HUES48 (cell line): ENCODE results near the gene VSIG1.

Experiments used
- H3K27ac ChIP-seq: one replicate; pipeline ENCODE4 v1.7.0; 2013; ENCODE audit warnings: low read depth, low read length, inconsistent platforms
- H3K27me3 ChIP-seq: 2 replicates; pipeline ENCODE4 v1.6.1; 2013; ENCODE audit warnings: mild to moderate bottlenecking, low read length; ENCODE audit not compliant: control insufficient read depth, insufficient read depth
- H3K36me3 ChIP-seq: 2 replicates; pipeline ENCODE4 v1.6.1; 2013; ENCODE audit warnings: low read length; ENCODE audit not compliant: control insufficient read depth, insufficient read depth
- H3K4me1 ChIP-seq: 2 replicates; pipeline ENCODE4 v1.6.1; 2013; ENCODE audit warnings: mild to moderate bottlenecking, low read length; ENCODE audit not compliant: control insufficient read depth, insufficient read depth
- H3K4me3 ChIP-seq: 2 replicates; pipeline ENCODE4 v1.5.1; 2013; ENCODE audit warnings: mild to moderate bottlenecking, low read depth, low read length
- H3K9ac ChIP-seq: 2 replicates; pipeline ENCODE4 v1.6.1; 2013; ENCODE audit warnings: mild to moderate bottlenecking, low read depth, low read length, moderate library complexity
- H3K9me3 ChIP-seq: 2 replicates; pipeline ENCODE4 v1.6.1; 2013; ENCODE audit warnings: low read length; ENCODE audit not compliant: control insufficient read depth, insufficient read depth

VSIG1 gene

GRCh38 chrX:108064613-108065012, 19.7 kb downstream of the VSIG1 start:
- Histone ChIP-seq H3K9ac (no peak overlapping the region), H3K4me1 (peaks cover 6% of the 10 kb centered on the region), H3K27ac (no peak overlapping the region), H3K9me3 (no peaks in the 10 kb centered on the region), H3K36me3 (no peaks in the 10 kb centered on the region), H3K4me3 (no peak overlapping the region), H3K27me3 (peaks cover 10% of the 10 kb centered on the region)

DNA sequence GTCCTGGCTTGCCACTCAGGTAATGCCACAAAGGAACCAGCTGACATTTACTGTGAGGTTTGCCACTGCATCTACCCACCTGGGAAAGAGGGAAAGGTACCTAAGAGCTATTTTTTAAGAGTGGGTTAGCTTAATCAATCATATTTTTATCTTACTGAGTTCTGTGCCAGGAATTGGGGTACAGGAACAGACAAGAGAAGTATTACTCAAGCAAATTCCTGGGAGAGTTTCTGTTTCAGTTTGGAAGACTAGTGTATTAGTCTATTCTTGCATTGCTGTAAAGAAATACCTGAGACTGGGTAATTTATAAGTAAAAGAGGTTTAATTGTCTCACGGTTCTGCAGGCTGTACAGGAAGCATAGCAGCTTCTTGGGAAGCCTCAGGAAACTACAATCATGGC, 23.3 kb downstream of the VSIG1 start:
- H3K27ac ChIP-seq, result no peak overlapping the region
- H3K27me3 ChIP-seq, result no peaks in the 10 kb centered on the region; the same call in none of the 2 replicates
- H3K4me1 ChIP-seq, result peaks cover 6% of the 10 kb centered on the region
- H3K9ac ChIP-seq, result no peak overlapping the region
- H3K36me3 ChIP-seq, result no peaks in the 10 kb centered on the region
- H3K4me3 ChIP-seq, result no peak overlapping the region
- H3K9me3 ChIP-seq, result no peaks in the 10 kb centered on the region

GRCh38 chrX:108070891-108071290, 26.0 kb downstream of the VSIG1 start:
- Histone ChIP-seq H3K27ac (no peak overlapping the region), H3K36me3 (no peaks in the 10 kb centered on the region), H3K4me3 (no peak overlapping the region), H3K9ac (no peak overlapping the region), H3K4me1 (peaks cover 6% of the 10 kb centered on the region), H3K27me3 (peaks cover 8% of the 10 kb centered on the region), H3K9me3 (no peaks in the 10 kb centered on the region)

GRCh38 chrX:108071578-108071977, 26.7 kb downstream of the VSIG1 start:
- no peak overlapping the region for H3K27ac ChIP-seq

GRCh38 chrX:108072746-108073145, 27.9 kb downstream of the VSIG1 start:
- Histone ChIP-seq H3K36me3 (no peaks in the 10 kb centered on the region), H3K9ac (no peak overlapping the region), H3K27me3 (peaks cover 8% of the 10 kb centered on the region), H3K27ac (no peak overlapping the region), H3K4me1 (no peaks in the 10 kb centered on the region), H3K9me3 (no peaks in the 10 kb centered on the region), H3K4me3 (no peak overlapping the region)

More at GRCh38 chrX:108071578-108071977, 26.7 kb downstream of the VSIG1 start:
- Histone ChIP-seq H3K9me3 (no peaks in the 10 kb centered on the region), H3K4me3 (no peak overlapping the region), H3K27me3 (peaks cover 8% of the 10 kb centered on the region), H3K4me1 (peaks cover 4% of the 10 kb centered on the region), H3K9ac (no peak overlapping the region), H3K36me3 (no peaks in the 10 kb centered on the region)

- Histone ChIP-seq H3K9ac (no peak overlapping the region), H3K27me3 (no peaks in the 10 kb centered on the region; the same call in 1 of the 2 replicates), H3K4me1 (no peaks in the 10 kb centered on the region), H3K9me3 (no peaks in the 10 kb centered on the region), H3K4me3 (no peak overlapping the region), H3K36me3 (peaks cover 24% of the 10 kb centered on the region), H3K27ac (no peak overlapping the region)
Observed at GRCh38 chrX:108081110-108081509, 36.2 kb downstream of the VSIG1 start.

GRCh38 chrX:108087792-108088191, 42.9 kb downstream of the VSIG1 start:
- Histone ChIP-seq H3K9ac (no peak overlapping the region), H3K4me1 (no peaks in the 10 kb centered on the region), H3K27me3 (no peaks in the 10 kb centered on the region), H3K4me3 (no peak overlapping the region), H3K27ac (no peak overlapping the region), H3K36me3 (peaks cover 52% of the 10 kb centered on the region), H3K9me3 (no peaks in the 10 kb centered on the region)

- peaks cover 50% of the 10 kb centered on the region for H3K36me3 ChIP-seq
- H3K4me3 ChIP-seq, result no peak overlapping the region
- H3K27me3 ChIP-seq, result 0 out of 2 replicates have a peak, but pooled peaks cover 4% of the 10 kb centered on the region
- no peaks in the 10 kb centered on the region for H3K4me1 ChIP-seq
- no peak overlapping the region for H3K27ac ChIP-seq
- no peaks in the 10 kb centered on the region for H3K9me3 ChIP-seq
- no peak overlapping the region for H3K9ac ChIP-seq
Observed at GRCh38 chrX:108088511-108088910, 43.6 kb downstream of the VSIG1 start.

DNA sequence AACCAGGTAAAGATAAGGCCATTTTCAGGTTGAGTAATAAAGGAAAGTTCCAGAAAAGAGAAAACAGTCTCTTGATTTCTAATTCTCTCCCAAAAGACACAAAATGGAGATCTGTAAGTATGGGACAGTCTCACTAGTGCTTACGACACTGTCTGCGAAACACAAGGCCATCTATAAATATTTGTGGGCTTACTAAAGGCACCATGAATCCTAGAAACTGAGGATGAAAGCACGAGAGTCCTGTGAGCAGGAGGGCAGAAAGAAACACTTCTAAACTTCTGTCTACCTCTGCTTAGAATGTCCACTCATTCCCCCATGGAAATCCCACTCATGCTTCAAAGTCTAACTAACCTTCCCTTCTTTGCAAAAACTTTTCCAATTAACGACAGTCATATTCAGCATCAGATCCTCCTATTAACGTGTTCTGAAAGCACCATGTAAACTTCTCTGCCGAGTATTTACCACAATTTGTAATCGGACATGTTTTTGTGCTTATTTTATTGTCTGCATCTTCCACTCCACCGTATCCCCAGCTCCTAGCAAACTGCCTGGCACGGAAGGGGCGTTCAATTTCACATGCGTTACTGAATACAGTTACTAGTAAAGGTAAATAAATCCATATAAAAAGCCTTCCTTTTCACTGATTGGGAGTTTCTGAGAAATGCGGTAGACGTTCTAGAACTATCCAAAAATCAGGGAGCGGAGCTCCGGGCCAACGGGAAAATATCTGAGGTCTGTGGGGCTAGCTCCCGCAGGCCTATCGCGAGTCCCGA, 45.8 kb downstream of the VSIG1 start:
- H3K4me3 ChIP-seq, result peak overlapping the region; percentile 94
- H3K27ac ChIP-seq, result peak overlapping the region; percentile 85

DNA sequence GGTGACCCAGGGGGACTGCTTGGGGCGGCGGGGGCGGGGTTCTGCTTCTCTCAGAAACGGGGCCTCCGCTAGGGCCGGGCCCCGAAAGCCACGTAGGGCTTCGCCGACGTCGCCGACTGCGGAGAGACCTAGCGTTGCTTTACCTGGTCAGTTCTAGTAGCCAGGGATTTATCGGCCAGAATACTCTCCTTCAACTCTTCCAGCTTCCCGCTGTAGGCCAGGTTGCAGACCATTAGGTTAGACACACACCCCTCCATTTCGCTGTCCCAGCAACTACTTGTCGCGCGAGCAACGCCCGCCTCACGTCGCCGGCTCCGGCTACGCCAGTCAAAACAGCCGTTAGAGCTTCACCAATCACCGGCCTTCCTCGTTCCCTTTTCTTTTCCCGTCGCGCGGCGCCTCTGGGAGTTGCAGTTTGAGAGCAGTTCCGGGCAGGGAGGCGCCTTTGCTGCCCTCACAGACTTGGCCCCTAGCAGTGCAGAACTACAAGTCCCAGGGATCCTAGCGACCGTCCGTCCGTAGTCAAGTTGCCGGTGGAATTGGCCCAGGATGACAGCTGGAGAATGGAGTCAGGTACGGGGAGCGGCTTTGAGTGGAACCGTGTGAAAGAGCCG, 46.5 kb downstream of the VSIG1 start, which contains the start of the genes ATG4A and PSMD10:
ATG4A (plus strand) TSS at position 515 of the 614 bp plus-strand sequence; CDS start at position 564, 49 bp downstream.
PSMD10 (minus strand) TSS at position 279 of the 614 bp plus-strand sequence; CDS start at position 257, 22 bp downstream.
- H3K27me3 ChIP-seq, result 0 out of 2 replicates have a peak, but pooled peaks cover 7% of the 10 kb centered on the region
- H3K4me1 ChIP-seq, result no peaks in the 10 kb centered on the region
- H3K9ac ChIP-seq, result peak within 1 kb of the TSS; percentile 86
- H3K36me3 ChIP-seq, result peaks cover 26% of the 10 kb centered on the region
- no peaks in the 10 kb centered on the region for H3K9me3 ChIP-seq
- H3K27ac ChIP-seq, result peak within 1 kb of the TSS; percentile 85
- H3K4me3 ChIP-seq, result peak within 1 kb of the TSS; percentile 94

More for the DNA sequence above, 45.8 kb downstream of the VSIG1 start:
- H3K27me3 ChIP-seq, result 0 out of 2 replicates have a peak, but pooled peaks cover 7% of the 10 kb centered on the region
- H3K9me3 ChIP-seq, result no peaks in the 10 kb centered on the region
- peaks cover 32% of the 10 kb centered on the region for H3K36me3 ChIP-seq
- H3K4me1 ChIP-seq, result no peaks in the 10 kb centered on the region
- H3K9ac ChIP-seq, result peak overlapping the region; percentile 86

- Histone ChIP-seq H3K27ac (no peak overlapping the region), H3K9ac (no peak overlapping the region), H3K4me3 (peak overlapping the region; percentile 94), H3K4me1 (no peaks in the 10 kb centered on the region), H3K36me3 (peaks cover 20% of the 10 kb centered on the region), H3K9me3 (no peaks in the 10 kb centered on the region), H3K27me3 (0 out of 2 replicates have a peak, but pooled peaks cover 7% of the 10 kb centered on the region)
Observed at GRCh38 chrX:108091878-108092291, 47.0 kb downstream of the VSIG1 start.
